HG03575 (cell line): Measurements from ENCODE around the gene ACTG2.
"Not testable (repeated sequence)": the region's sequence is repeated elsewhere in the genome, so short reads cannot be mapped to it uniquely, and the experiment has no call there.

Experiments used
- ATAC-seq: cut with Tn5 transposase; IDR thresholded peaks from one replicate; pipeline ENCODE4 v1.9.1; 2021; ENCODE audit not compliant: unreplicated experiment, insufficient number of reproducible peaks, low FRiP score; ENCODE audit errors: extremely low read depth

ACTG2 gene

GRCh38 chr2:73890301-73891092, 2.3 kb upstream of the ACTG2 start:
- no peak for ATAC-seq

GRCh38 chr2:73891276-73891901, 1.4 kb upstream of the ACTG2 start:
- no peak for ATAC-seq

- no peak for ATAC-seq
Measured at GRCh38 chr2:73893764-73894474, 1.1 kb downstream of the ACTG2 start.

GRCh38 chr2:73894475-73894850, 1.7 kb downstream of the ACTG2 start:
- ATAC-seq: no peak

- no peak for ATAC-seq
Measured at GRCh38 chr2:73894877-73895276, 2.1 kb downstream of the ACTG2 start.

- ATAC-seq: no peak
Measured at GRCh38 chr2:73895473-73895872, 2.7 kb downstream of the ACTG2 start.

GRCh38 chr2:73896362-73897239, 3.8 kb downstream of the ACTG2 start:
- no peak for ATAC-seq

GRCh38 chr2:73897240-73897583, 4.4 kb downstream of the ACTG2 start:
- ATAC-seq: no peak

- no peak for ATAC-seq
Measured at GRCh38 chr2:73897934-73898333, 5.1 kb downstream of the ACTG2 start.

GRCh38 chr2:73899801-73900336, 7.1 kb downstream of the ACTG2 start:
- ATAC-seq: no peak

GRCh38 chr2:73901143-73901542, 8.3 kb downstream of the ACTG2 start:
- no peak for ATAC-seq

GRCh38 chr2:73902284-73902683, 9.5 kb downstream of the ACTG2 start:
- ATAC-seq: no peak

- ATAC-seq: no peak
Measured at GRCh38 chr2:73903313-73903712, 10.5 kb downstream of the ACTG2 start.

GRCh38 chr2:73903949-73904613, 11.3 kb downstream of the ACTG2 start:
- ATAC-seq: not testable (repeated sequence)

GRCh38 chr2:73904952-73905351, 12.1 kb downstream of the ACTG2 start:
- no peak for ATAC-seq

GRCh38 chr2:73906847-73907505, 14.2 kb downstream of the ACTG2 start:
- no peak for ATAC-seq

GRCh38 chr2:73907840-73908452, 15.1 kb downstream of the ACTG2 start:
- no peak for ATAC-seq
